ENCODE results near the gene MED27. TPM values are rescaled to one million over a fixed set of nuclear protein-coding genes. Genes with fewer than 3 reads are reported as not detected.

MED27 gene
- total RNA-seq, 4 donors from 2014 or later: 4.1 to 6.3 (median 5.7) TPM

DNA sequence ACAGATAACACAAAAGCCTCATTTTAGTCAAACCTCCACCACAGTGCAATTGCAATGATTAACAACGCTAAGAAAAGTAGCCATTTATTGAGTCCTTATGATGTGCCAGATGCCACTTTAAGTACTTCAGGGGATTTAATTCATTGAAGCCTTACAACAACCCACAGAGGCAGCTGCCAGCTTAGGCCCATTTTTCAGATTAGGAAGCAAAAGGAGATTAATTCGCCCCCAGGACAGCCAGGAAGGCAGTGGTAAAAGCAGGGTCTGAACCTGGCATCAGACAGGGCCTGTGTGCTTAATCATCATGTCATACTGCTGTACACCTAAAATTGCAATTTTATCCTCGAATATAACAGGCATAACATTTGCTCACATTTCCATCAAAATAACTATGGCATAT lies 23.9 kb downstream of the MED27 start:
- DNase-seq: no peak
- no peaks in the 10 kb centered on the region for H3K9me3 ChIP-seq
- no peaks in the 10 kb centered on the region for H3K4me1 ChIP-seq
- no peak overlapping the region for H3K27ac ChIP-seq
- peaks cover 0 to 12% (median 0%) of the 10 kb centered on the region in 3 donors for H3K36me3 ChIP-seq
- H3K27me3 ChIP-seq: no peaks in the 10 kb centered on the region
- TF ChIP-seq POLR2A (IDR thresholded peaks at IDR 0.05): no peak
- no peak overlapping the region for H3K4me3 ChIP-seq

DNA sequence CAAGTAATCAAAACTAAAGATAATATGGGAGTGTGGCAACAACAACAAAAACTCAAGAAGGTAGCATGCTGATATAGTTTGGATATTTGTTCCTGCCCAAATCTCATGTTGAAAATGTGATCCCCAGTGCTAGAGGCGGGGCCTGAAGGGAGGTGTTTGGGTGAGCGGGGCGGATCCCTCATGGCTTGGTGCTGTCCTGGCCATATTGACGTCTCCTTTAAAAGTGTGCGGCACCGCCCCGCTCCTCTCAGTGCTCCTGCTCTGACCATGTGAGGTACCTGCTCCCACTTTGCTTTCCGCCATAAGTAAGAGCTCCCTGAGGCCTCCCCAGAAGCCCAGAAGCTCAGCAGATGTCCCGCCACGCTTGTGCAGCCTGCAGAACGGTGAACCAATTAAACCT lies 25.6 kb downstream of the MED27 start:
- Histone ChIP-seq H3K27me3 (no peaks in the 10 kb centered on the region), H3K27ac (no peak overlapping the region), H3K36me3 (peaks cover 0 to 9% (median 0%) of the 10 kb centered on the region in 3 donors), H3K4me1 (no peaks in the 10 kb centered on the region), H3K4me3 (no peak overlapping the region), H3K9me3 (no peaks in the 10 kb centered on the region)
- TF ChIP-seq, protein P1, sequence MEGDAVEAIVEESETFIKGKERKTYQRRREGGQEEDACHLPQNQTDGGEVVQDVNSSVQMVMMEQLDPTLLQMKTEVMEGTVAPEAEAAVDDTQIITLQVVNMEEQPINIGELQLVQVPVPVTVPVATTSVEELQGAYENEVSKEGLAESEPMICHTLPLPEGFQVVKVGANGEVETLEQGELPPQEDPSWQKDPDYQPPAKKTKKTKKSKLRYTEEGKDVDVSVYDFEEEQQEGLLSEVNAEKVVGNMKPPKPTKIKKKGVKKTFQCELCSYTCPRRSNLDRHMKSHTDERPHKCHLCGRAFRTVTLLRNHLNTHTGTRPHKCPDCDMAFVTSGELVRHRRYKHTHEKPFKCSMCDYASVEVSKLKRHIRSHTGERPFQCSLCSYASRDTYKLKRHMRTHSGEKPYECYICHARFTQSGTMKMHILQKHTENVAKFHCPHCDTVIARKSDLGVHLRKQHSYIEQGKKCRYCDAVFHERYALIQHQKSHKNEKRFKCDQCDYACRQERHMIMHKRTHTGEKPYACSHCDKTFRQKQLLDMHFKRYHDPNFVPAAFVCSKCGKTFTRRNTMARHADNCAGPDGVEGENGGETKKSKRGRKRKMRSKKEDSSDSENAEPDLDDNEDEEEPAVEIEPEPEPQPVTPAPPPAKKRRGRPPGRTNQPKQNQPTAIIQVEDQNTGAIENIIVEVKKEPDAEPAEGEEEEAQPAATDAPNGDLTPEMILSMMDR (IDR thresholded peaks at IDR 0.05): no peak
- no peak for TF ChIP-seq POLR2A (IDR thresholded peaks at IDR 0.05)
- DNase-seq: no peak

DNA sequence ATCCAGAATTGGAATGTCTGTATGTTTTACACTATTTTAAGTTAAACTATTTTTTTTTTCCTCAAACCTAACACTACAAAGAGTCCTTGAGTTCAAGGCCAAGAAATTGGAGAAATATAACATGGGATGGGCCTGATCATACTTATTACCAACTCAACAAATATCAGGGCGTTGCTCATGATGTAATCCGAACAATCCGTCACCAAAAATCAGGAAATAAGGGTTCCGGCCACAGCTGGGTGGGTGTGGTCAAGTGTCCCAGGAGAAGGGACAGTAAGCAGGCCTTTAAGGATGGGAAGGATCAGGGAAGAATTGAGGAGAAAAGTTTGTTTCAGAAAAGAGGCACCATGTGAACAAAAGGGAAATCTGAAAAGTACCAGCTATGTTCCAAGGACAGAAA lies 29.8 kb downstream of the MED27 start:
- no peaks in the 10 kb centered on the region for H3K27me3 ChIP-seq
- DNase-seq: no peak
- H3K9me3 ChIP-seq: no peaks in the 10 kb centered on the region
- no peak overlapping the region for H3K4me3 ChIP-seq
- H3K4me1 ChIP-seq: no peaks in the 10 kb centered on the region
- no peaks in the 10 kb centered on the region for H3K36me3 ChIP-seq
- H3K27ac ChIP-seq: no peak overlapping the region
- TF ChIP-seq, protein P1 (IDR thresholded peaks at IDR 0.05): no peak
- no peak for TF ChIP-seq POLR2A (IDR thresholded peaks at IDR 0.05)

DNA sequence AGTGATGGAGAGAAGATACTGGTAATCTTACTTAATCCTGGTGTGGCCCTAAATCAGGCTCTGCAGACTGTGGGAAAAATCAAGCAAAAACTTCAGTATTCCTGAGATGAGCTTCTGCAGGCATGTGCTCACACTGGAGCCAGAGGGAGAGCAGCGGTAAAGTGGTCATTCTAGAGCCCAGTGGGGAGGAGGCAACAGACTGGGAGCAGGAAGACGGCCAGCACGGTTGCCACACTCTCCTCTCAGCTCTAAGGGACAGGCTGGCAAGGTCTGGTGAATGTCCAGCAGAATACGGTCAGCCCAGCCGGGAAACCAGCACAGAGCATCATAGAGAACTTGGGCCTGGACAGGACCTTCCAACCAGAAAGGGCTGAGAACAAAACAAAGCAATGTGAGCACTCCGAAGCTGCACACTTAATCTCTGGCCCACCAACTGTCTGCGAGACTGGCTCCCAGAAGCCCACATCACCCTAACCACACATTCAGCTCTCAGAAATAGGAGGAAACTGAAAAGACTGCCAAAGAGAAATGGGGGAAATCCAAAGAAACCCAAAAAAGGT lies 30.3 kb downstream of the MED27 start:
- Histone ChIP-seq H3K27me3 (no peaks in the 10 kb centered on the region), H3K9me3 (no peaks in the 10 kb centered on the region), H3K36me3 (no peaks in the 10 kb centered on the region), H3K27ac (no peak overlapping the region), H3K4me3 (no peak overlapping the region), H3K4me1 (no peaks in the 10 kb centered on the region)
- DNase-seq: no peak
- no peak for TF ChIP-seq POLR2A (IDR thresholded peaks at IDR 0.05)
- TF ChIP-seq, protein P1 (IDR thresholded peaks at IDR 0.05): no peak

DNA sequence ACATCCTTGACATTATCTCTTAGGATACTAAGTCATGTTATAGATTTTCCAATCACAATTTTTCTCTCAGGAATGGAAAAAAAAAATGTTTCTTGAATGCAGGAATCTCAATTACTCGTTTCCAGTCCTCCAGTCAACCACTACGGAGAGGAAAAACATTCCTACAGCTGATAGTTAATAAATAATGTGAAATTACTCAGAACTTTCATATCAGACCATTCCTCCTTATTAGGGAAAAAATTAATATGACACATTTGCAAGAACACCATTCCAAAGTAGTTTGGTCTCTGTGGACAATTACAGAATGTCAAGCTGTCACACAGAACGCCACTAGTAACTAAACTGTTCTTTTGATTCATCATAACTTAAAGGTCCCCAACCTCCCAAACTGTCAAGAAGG lies 31.5 kb downstream of the MED27 start:
- no peaks in the 10 kb centered on the region for H3K36me3 ChIP-seq
- H3K4me1 ChIP-seq: no peaks in the 10 kb centered on the region
- no peak for DNase-seq
- H3K27me3 ChIP-seq: no peaks in the 10 kb centered on the region
- no peak overlapping the region for H3K4me3 ChIP-seq
- H3K27ac ChIP-seq: no peak overlapping the region
- no peaks in the 10 kb centered on the region for H3K9me3 ChIP-seq
- TF ChIP-seq, protein P1 (IDR thresholded peaks at IDR 0.05): no peak
- no peak for TF ChIP-seq POLR2A (IDR thresholded peaks at IDR 0.05)

DNA sequence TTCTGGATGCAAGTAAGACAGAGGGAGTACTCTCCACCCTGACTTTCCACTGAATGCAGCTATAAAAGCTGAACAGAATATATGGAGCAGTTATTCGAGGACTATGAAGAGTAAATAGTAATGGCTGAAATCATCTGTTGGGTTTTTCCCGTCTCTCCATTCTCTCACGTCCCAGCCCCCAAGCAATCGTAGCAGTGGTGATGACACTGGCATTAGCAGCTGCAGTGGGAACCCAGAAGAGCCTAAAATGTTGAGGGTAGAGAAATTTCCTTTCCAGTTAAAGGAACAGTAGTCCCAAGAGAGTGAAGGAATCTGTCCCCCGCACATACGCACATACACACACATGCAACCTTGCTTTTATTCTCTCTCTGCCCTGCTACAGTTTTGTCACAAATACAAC lies 33.2 kb downstream of the MED27 start:
- H3K9me3 ChIP-seq: no peaks in the 10 kb centered on the region
- no peaks in the 10 kb centered on the region for H3K27me3 ChIP-seq
- no peaks in the 10 kb centered on the region for H3K36me3 ChIP-seq
- no peaks in the 10 kb centered on the region for H3K4me1 ChIP-seq
- H3K27ac ChIP-seq: no peak overlapping the region
- no peak for TF ChIP-seq POLR2A (IDR thresholded peaks at IDR 0.05)
- TF ChIP-seq, protein P1 (IDR thresholded peaks at IDR 0.05): no peak
- DNase-seq: no peak
- no peak overlapping the region for H3K4me3 ChIP-seq
